H9 (cell line): ENCODE data around the gene METTL14. TPM values are rescaled to one million over a fixed set of nuclear protein-coding genes. Genes with fewer than 3 reads are reported as not detected.

Experiments
- DNase-seq: peaks from one replicate; pipeline ENCODE4 v3.0.0-alpha.2; 2017
- H2AFZ ChIP-seq: one replicate; pipeline ENCODE4 v1.6.1; 2013; ENCODE audit warnings: mild to moderate bottlenecking, low read length, control low read depth, moderate library complexity
- H2AK5ac ChIP-seq: 2 replicates; pipeline ENCODE4 v1.6.1; 2013; ENCODE audit warnings: low read length, control low read depth, mixed read lengths; ENCODE audit not compliant: insufficient read length
- H2BK120ac ChIP-seq: one replicate; pipeline ENCODE4 v1.6.1; 2013; ENCODE audit warnings: low read depth, mild to moderate bottlenecking, low read length, control low read depth, inconsistent platforms; ENCODE audit not compliant: poor library complexity, severe bottlenecking
- H2BK12ac ChIP-seq: 2 replicates; pipeline ENCODE4 v1.6.1; 2013; ENCODE audit warnings: low read length, control low read depth, mixed read lengths, low read depth; ENCODE audit not compliant: insufficient read length
- H2BK15ac ChIP-seq: 2 replicates; pipeline ENCODE4 v1.6.1; 2013; ENCODE audit warnings: low read depth, low read length, control low read depth
- H2BK20ac ChIP-seq: one replicate; pipeline ENCODE4 v1.6.1; 2013; ENCODE audit warnings: low read depth, mild to moderate bottlenecking, low read length, control low read depth, inconsistent platforms; ENCODE audit not compliant: poor library complexity, severe bottlenecking
- H2BK5ac ChIP-seq: 2 replicates; pipeline ENCODE4 v1.6.1; 2013; ENCODE audit warnings: low read length, control low read depth, mixed read lengths; ENCODE audit not compliant: insufficient read length
- H3K14ac ChIP-seq: 2 replicates; pipeline ENCODE4 v1.6.1; 2013; ENCODE audit warnings: low read length, control low read depth; ENCODE audit not compliant: insufficient read depth
- H3K18ac ChIP-seq: 2 replicates; pipeline ENCODE4 v1.6.1; 2013; ENCODE audit warnings: low read depth, mild to moderate bottlenecking, mixed read lengths, low read length, control low read depth; ENCODE audit not compliant: insufficient read length
- H3K23ac ChIP-seq: 2 replicates; pipeline ENCODE4 v1.6.1; 2013; ENCODE audit warnings: low read length, control low read depth, mixed read lengths, low read depth; ENCODE audit not compliant: insufficient read length
- H3K23me2 ChIP-seq: 2 replicates; pipeline ENCODE4 v1.6.1; 2013; ENCODE audit warnings: low read depth, mild to moderate bottlenecking, mixed read lengths, low read length, control low read depth; ENCODE audit not compliant: insufficient read length, poor library complexity, severe bottlenecking
- H3K27ac ChIP-seq: 2 replicates; pipeline ENCODE4 v1.5.1; 2013; ENCODE audit warnings: low read length, control low read depth, mixed read lengths, low read depth; ENCODE audit not compliant: insufficient read length
- H3K27me3 ChIP-seq: 2 replicates; pipeline ENCODE4 v1.6.1; 2013; ENCODE audit warnings: low read length, control low read depth, inconsistent platforms; ENCODE audit not compliant: insufficient read depth
- H3K4ac ChIP-seq: 2 replicates; pipeline ENCODE4 v1.6.1; 2013; ENCODE audit warnings: low read depth, mild to moderate bottlenecking, control low read depth, inconsistent platforms, low read length, moderate library complexity
- H3K4me1 ChIP-seq: 2 replicates; pipeline ENCODE4 v1.6.1; 2013; ENCODE audit warnings: low read length, control low read depth, inconsistent platforms; ENCODE audit not compliant: insufficient read depth
- H3K4me2 ChIP-seq: 2 replicates; pipeline ENCODE4 v1.6.1; 2013; ENCODE audit warnings: low read length, control low read depth, mixed read lengths; ENCODE audit not compliant: insufficient read length, insufficient read depth
- H3K56ac ChIP-seq: 2 replicates; pipeline ENCODE4 v1.6.1; 2013; ENCODE audit warnings: low read depth, mild to moderate bottlenecking, mixed read lengths, low read length, control low read depth; ENCODE audit not compliant: insufficient read length
- H3K79me1 ChIP-seq: 2 replicates; pipeline ENCODE4 v1.6.1; 2013; ENCODE audit warnings: low read depth, mild to moderate bottlenecking, moderate library complexity, low read length, control low read depth, inconsistent platforms; ENCODE audit not compliant: insufficient read depth, poor library complexity, severe bottlenecking
- H3K79me2 ChIP-seq: 2 replicates; pipeline ENCODE4 v1.6.1; 2013; ENCODE audit warnings: low read length, control low read depth, inconsistent platforms; ENCODE audit not compliant: insufficient read depth
- H3K9ac ChIP-seq: 2 replicates; pipeline ENCODE4 v1.6.1; 2013; ENCODE audit warnings: low read length, control low read depth, mixed read lengths; ENCODE audit not compliant: insufficient read length; ENCODE audit errors: extremely low read depth
- H3K9me3 ChIP-seq: one replicate; pipeline ENCODE4 v1.6.1; 2013; ENCODE audit warnings: low read depth, low read length, inconsistent platforms; ENCODE audit not compliant: control insufficient read depth
- H3T11ph ChIP-seq: one replicate; pipeline ENCODE4 v1.6.1; 2013; ENCODE audit warnings: mild to moderate bottlenecking, low read length, control low read depth, inconsistent platforms
- H4K20me1 ChIP-seq: one replicate; pipeline ENCODE4 v1.6.1; 2013; ENCODE audit not compliant: control insufficient read depth, insufficient read length, insufficient read depth
- H4K5ac ChIP-seq: 2 replicates; pipeline ENCODE4 v1.6.1; 2013; ENCODE audit warnings: low read depth, mild to moderate bottlenecking, mixed read lengths, low read length, control low read depth; ENCODE audit not compliant: insufficient read length
- H4K8ac ChIP-seq: replicated peaks from 2 replicates; pipeline ENCODE4 v1.6.1; 2013; ENCODE audit warnings: low read length, control low read depth, mixed read lengths, low read depth; ENCODE audit not compliant: insufficient read length
- H4K91ac ChIP-seq: 2 replicates; pipeline ENCODE4 v1.6.1; 2013; ENCODE audit warnings: low read depth, mild to moderate bottlenecking, moderate library complexity, mixed read lengths, low read length, control low read depth; ENCODE audit not compliant: insufficient read length
- H3K27ac Mint-ChIP-seq, 3 experiments: 2 replicates in 2 of 3; 3 replicates in 1 of 3; pipeline ENCODE4 v1.8.0; 2020 to 2021; ENCODE audit warnings: mixed read lengths in 3 of 3, mild to moderate bottlenecking in 1 of 3, moderate library complexity in 1 of 3
- H3K27me3 Mint-ChIP-seq: 2 replicates; pipeline ENCODE4 v1.8.0; 2021; ENCODE audit warnings: low read depth, mild to moderate bottlenecking, moderate library complexity, mixed read lengths
- H3K36me3 Mint-ChIP-seq, 3 experiments: 2 replicates in 2 of 3; 3 replicates in 1 of 3; pipeline ENCODE4 v1.8.0; 2020 to 2021; ENCODE audit warnings: low read depth in 3 of 3, mixed read lengths in 3 of 3; ENCODE audit not compliant: insufficient read depth in 1 of 3
- H3K4me1 Mint-ChIP-seq, 2 experiments: 2 replicates each; pipeline ENCODE4 v1.8.0; 2020; ENCODE audit warnings: mixed read lengths in 2 of 2
- H3K4me3 Mint-ChIP-seq, 2 experiments: 2 replicates in 1 of 2; 3 replicates in 1 of 2; pipeline ENCODE4 v1.8.0; 2020 to 2021; ENCODE audit warnings: mild to moderate bottlenecking in 2 of 2, mixed read lengths in 2 of 2, moderate library complexity in 1 of 2
- H3K9me3 Mint-ChIP-seq, 2 experiments: 2 replicates in 1 of 2; 3 replicates in 1 of 2; pipeline ENCODE4 v1.8.0; 2020; ENCODE audit warnings: mild to moderate bottlenecking in 2 of 2, mixed read lengths in 2 of 2, moderate library complexity in 1 of 2
- WGBS: extraction: QIAGEN DNeasy Blood & Tissue Kit; methylation state at CpG from one replicate; pipeline ENCODE4 v1.1.7; 2013; ENCODE audit warnings: missing lambda C conversion rate, low lambda C conversion rate, mixed read lengths; ENCODE audit not compliant: insufficient read length; ENCODE audit errors: extremely low coverage; 5-methylcytosine and 5-hydroxymethylcytosine counted together
- total RNA-seq: library from RNA; stranded (reverse); gene quantifications from 2 replicates; pipeline ENCODE4 v1.2.1, GENCODE V29; 2021
- TF ChIP-seq, protein P1 (sequence below): fragments of 200-600 bp; sonication (generic); conservative IDR thresholded peaks from 3 replicates; pipeline ENCODE4 v1.8.0; 2021; ENCODE audit warnings: antibody characterized with exemption, mild to moderate bottlenecking

The METTL14 gene
- total RNA-seq, 1 experiment from 2014 or later: 53.3 TPM

DNA sequence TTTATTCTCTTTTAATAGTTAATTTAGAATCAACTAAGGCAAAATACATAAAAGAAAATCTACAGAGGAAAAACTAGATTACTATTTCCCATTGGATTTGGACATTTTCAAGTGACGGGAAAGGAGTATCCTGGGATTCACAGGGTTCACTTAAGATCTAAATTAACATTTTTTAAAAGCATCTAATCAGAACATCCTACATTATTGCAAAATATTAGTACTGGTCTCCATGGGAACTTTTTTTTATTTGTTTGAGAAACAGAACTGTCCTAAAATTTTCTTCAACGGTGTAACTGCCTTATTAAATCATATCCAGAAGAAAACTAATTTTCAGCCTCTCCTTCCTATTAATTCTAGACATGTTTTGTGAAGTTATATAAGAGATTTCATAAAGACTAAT is 69.7 kb downstream of the METTL14 start:
- WGBS: no CpG with 5 or more reads among the region's 2 CpGs
- Histone ChIP-seq H3T11ph (no peak overlapping the region), H4K8ac (no peak overlapping the region), H4K20me1 (no peaks in the 10 kb centered on the region), H4K5ac (no peak overlapping the region), H3K23me2 (no peaks in the 10 kb centered on the region), H3K23ac (no peak overlapping the region), H4K91ac (no peak overlapping the region), H3K27ac (no peak overlapping the region), H2BK120ac (no peak overlapping the region), H2BK5ac (no peak overlapping the region), H2BK15ac (no peak overlapping the region), H3K56ac (no peak overlapping the region), H2BK12ac (no peak overlapping the region), H3K9ac (no peak overlapping the region), H3K9me3 (no peaks in the 10 kb centered on the region), H3K27me3 (no peaks in the 10 kb centered on the region), H3K4me2 (no peak overlapping the region), H3K79me2 (no peaks in the 10 kb centered on the region; the same call in 1 of the 2 replicates), H3K4me1 (no peaks in the 10 kb centered on the region), H2AK5ac (no peak overlapping the region), H3K4ac (no peak overlapping the region), H3K79me1 (no peaks in the 10 kb centered on the region), H3K18ac (no peak overlapping the region), H2BK20ac (no peak overlapping the region), H2AFZ (no peak overlapping the region), H3K14ac (no peak overlapping the region)
- H3K4me3 Mint-ChIP-seq: no peak overlapping the region
- H3K36me3 Mint-ChIP-seq: peaks cover 10 to 23% (median 15%) of the 10 kb centered on the region in 3 experiments; a peak in 6 of 7 replicates
- peak overlapping the region in 2 of 3 experiments; percentile 57 to 67; a peak in 2 of 7 replicates for H3K27ac Mint-ChIP-seq
- DNase-seq: no peak
- no peaks in the 10 kb centered on the region for H3K27me3 Mint-ChIP-seq
- H3K9me3 Mint-ChIP-seq: no peaks in the 10 kb centered on the region
- TF ChIP-seq, protein P1, sequence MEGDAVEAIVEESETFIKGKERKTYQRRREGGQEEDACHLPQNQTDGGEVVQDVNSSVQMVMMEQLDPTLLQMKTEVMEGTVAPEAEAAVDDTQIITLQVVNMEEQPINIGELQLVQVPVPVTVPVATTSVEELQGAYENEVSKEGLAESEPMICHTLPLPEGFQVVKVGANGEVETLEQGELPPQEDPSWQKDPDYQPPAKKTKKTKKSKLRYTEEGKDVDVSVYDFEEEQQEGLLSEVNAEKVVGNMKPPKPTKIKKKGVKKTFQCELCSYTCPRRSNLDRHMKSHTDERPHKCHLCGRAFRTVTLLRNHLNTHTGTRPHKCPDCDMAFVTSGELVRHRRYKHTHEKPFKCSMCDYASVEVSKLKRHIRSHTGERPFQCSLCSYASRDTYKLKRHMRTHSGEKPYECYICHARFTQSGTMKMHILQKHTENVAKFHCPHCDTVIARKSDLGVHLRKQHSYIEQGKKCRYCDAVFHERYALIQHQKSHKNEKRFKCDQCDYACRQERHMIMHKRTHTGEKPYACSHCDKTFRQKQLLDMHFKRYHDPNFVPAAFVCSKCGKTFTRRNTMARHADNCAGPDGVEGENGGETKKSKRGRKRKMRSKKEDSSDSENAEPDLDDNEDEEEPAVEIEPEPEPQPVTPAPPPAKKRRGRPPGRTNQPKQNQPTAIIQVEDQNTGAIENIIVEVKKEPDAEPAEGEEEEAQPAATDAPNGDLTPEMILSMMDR: no peak
- H3K4me1 Mint-ChIP-seq: peaks cover 13 to 15% of the 10 kb centered on the region in 2 experiments
